GM10248 (cell line): ENCODE results near the gene DUT.

Experiments used
- CTCF ChIA-PET: fragments of 300-600 bp; sonication (Branson Sonifier 250); formaldehyde crosslinking; extraction: SDS; loops from one replicate; lab custom pipeline; 2021; ENCODE audit warnings: antibody characterized with exemption; lab: Yijun Ruan, JAX
- POLR2A ChIA-PET: fragments of 350-650 bp; sonication (Branson Sonifier 250); formaldehyde crosslinking; extraction: SDS; loops from one replicate; lab custom pipeline; 2020; ENCODE audit warnings: antibody characterized with exemption; lab: Yijun Ruan, JAX
- DNase-seq: peaks from one replicate; pipeline ENCODE4 v3.0.0; 2012; ENCODE audit errors: extremely low spot score
- CTCF ChIP-seq: IDR thresholded peaks from 2 replicates; pipeline ENCODE4 v1.5.1; 2012; ENCODE audit warnings: mild to moderate bottlenecking, low read depth; ENCODE audit errors: extremely low read depth, missing control alignments, control extremely low read depth

The DUT gene

GRCh38 chr15:48306639-48307038, 24.6 kb upstream of the DUT start:
- CTCF ChIA-PET: no interaction called here
- POLR2A ChIA-PET: no interaction called here

GRCh38 chr15:48307586-48307985, 23.6 kb upstream of the DUT start:
- POLR2A ChIA-PET: no interaction called here
- DNase-seq: no peak
- CTCF ChIA-PET: interaction anchor here (1.3 to 1.4 kb wide), 2 partner anchors 15 to 22 kb away, joined by 3 read pairs; no protein-coding TSS in a partner anchor
- TF ChIP-seq CTCF: no peak

More at GRCh38 chr15:48306639-48307038, 24.6 kb upstream of the DUT start:
- DNase-seq: no peak
- TF ChIP-seq CTCF: no peak

- ChIA-PET POLR2A (no interaction called here), CTCF (interaction anchor here (1.1 kb wide), 1 partner anchor 17 kb away, joined by 4 read pairs; no protein-coding TSS in a partner anchor)
- TF ChIP-seq CTCF: no peak
- no peak for DNase-seq
Measured at GRCh38 chr15:48309740-48310139, 21.5 kb upstream of the DUT start.

GRCh38 chr15:48313216-48313615, 18.0 kb upstream of the DUT start:
- ChIA-PET POLR2A (no interaction called here), CTCF (interaction anchor here (0.9 kb wide), 1 partner anchor 39 kb away, joined by 3 read pairs; no protein-coding TSS in a partner anchor)
- TF ChIP-seq CTCF: no peak
- no peak for DNase-seq

- DNase-seq: no peak
- POLR2A ChIA-PET: no interaction called here
- TF ChIP-seq CTCF: no peak
- CTCF ChIA-PET: interaction anchor here (2.6 kb wide), 1 partner anchor 30 kb away, joined by 7 read pairs; no protein-coding TSS in a partner anchor
Measured at GRCh38 chr15:48315041-48315440, 16.2 kb upstream of the DUT start.

- DNase-seq: no peak
- POLR2A ChIA-PET: no interaction called here
- no peak for TF ChIP-seq CTCF
- CTCF ChIA-PET: interaction anchor here (1.2 kb wide), 1 partner anchor 19 kb away, joined by 3 read pairs; no protein-coding TSS in a partner anchor
Measured at GRCh38 chr15:48317221-48317620, 14.0 kb upstream of the DUT start.

GRCh38 chr15:48318131-48318530, 13.1 kb upstream of the DUT start:
- TF ChIP-seq CTCF: no peak
- ChIA-PET POLR2A (no interaction called here), CTCF (interaction anchor here (1.1 to 1.2 kb wide), 2 partner anchors 8 to 18 kb away, joined by 3 read pairs; no protein-coding TSS in a partner anchor)
- no peak for DNase-seq
